ENCODE results near the gene AVP. TPM values are rescaled to one million over a fixed set of nuclear protein-coding genes. Genes with fewer than 3 reads are reported as not detected.
A peak's percentile ranks its signal among the peaks of the same experiment; 100 is the strongest.

The AVP gene
- total RNA-seq, 1 donor: not detected

GRCh38 chr20:3090565-3090964 is 6.0 kb upstream of the AVP start:
- TF ChIP-seq CTCF (IDR thresholded peaks at IDR 0.05; ENCODE audit: insufficient read depth, low read depth, low read length): no peak
- DNase-seq (ENCODE audit: low read depth): no peak

DNA sequence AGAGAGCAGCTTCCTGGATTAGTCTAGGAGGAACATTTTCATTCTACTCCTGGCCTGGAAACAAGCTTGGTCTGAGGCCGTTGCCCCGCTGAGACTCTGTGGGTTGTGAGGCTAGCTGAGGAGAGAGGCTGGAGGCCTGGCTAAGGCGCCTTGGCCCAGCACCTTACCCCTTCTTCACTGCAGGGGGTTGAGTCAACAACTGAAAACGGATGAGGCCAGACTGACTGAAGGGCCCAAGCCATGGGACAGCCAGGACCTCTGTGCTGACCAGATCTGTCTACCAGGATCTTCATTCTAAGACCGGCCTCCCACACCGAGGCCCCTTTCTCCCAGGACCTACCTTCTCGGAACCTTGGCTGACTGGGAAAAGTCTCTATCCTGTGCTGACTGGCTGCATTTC is 3.5 kb upstream of the AVP start:
- no peak for TF ChIP-seq CTCF (IDR thresholded peaks at IDR 0.05; ENCODE audit: insufficient read depth, low read depth, low read length)
- no peak overlapping the region for H3K4me3 ChIP-seq (ENCODE audit: low read depth, low read length)
- no peak for DNase-seq (ENCODE audit: low read depth)

More at GRCh38 chr20:3090565-3090964, 6.0 kb upstream of the AVP start:
- no peak overlapping the region for H3K4me3 ChIP-seq (ENCODE audit: low read depth, low read length)

DNA sequence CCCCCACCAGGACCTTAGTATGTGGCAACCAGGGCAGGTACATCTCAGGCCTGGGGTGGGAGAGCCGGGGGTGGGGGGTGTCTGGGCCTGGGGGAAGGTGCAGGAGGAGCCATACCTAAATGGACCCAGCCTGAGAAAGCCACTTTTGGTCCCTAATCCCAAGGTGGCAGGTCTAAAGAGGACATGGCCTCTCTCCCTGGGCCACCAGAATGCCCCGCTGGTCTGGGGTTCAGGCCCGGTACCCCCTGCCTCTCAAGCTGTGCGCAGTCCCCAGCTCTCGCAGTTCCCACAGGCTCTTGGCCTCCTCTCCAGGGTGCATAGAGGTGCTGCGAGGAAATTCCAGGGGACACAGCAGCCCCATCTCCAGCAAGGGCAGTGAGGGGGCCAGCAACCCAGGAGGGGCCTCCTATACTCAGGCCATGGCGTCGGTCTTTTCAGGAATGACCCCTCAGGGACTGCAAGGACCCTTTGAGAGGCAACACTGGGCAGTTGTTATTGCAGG is 1.1 kb upstream of the AVP start:
- H3K4me3 ChIP-seq (ENCODE audit: low read depth, low read length): no peak overlapping the region
- TF ChIP-seq CTCF (IDR thresholded peaks at IDR 0.05; ENCODE audit: insufficient read depth, low read depth, low read length): no peak
- no peak for DNase-seq (ENCODE audit: low read depth)

DNA sequence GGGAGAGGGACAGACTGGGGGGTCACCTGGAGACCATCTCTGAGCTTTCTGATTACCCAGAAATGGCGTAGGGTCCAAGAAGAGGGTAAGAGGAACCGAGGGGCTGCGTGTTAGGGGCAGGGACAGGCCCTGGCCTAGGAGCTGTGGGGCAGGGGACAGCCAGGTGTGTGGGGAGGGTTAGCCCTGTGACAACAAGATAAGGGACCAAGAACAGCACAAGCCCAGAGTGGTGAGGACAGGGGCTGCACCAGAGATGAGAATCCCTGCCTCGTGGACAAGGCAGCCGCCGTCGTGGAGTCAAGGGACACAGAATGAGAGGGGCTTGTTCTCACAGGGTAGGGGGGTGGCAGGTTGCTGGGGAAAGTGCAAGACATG is 449 bp upstream of the AVP start:
- DNase-seq (ENCODE audit: low read depth): no peak
- no peak for TF ChIP-seq CTCF (IDR thresholded peaks at IDR 0.05; ENCODE audit: insufficient read depth, low read depth, low read length)
- no peak overlapping the region for H3K4me3 ChIP-seq (ENCODE audit: low read depth, low read length)

DNA sequence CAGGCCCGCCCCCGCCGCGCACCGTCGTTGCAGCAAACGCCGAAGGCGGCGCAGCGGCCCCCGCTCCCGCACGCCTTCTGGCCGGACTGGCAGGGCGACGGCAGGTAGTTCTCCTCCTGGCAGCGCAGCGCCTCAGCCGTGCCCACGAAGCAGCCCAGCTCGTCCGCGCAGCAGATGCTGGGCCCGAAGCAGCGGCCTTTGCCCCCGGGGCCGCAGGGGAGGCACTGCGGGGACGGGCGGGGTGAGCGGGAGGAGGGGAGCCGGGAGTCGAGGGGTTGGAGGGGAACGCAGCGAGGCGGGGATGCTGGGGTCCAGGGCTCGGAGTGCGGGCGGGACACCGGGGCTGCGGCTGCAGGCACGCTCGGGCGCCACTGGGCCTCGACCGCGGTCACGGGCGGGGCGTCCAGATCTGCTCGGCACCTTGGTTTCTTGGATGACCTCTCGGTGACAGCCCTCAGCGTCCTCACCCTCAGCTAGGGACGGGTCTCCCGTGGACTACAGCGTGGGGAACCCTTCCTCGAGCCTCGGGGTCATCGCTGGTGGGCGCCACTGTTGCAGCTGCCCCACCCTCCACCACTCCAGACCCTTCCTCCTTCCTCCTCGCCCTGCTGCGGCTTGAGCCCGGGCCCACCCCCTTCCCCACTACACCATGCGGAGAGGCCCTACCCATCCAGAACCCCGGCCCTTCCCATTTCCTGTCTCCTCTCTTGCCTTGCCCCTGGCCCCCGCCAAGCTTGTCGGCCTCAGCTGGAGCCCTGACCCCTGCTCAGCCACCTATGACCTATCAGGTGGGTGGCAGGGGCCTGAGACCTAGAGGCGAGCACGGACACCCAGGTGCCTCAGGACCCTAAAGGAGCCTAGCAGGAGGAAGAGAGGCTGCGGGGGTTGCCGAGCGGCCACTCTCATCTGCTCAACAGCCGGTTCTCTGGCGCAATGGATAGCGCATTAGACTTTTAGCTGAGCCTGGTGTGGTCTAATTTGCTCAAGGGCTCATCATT is 1.3 kb downstream of the AVP start:
- no peak overlapping the region for H3K4me3 ChIP-seq (ENCODE audit: low read depth, low read length)
- no peak for DNase-seq (ENCODE audit: low read depth)
- no peak for TF ChIP-seq CTCF (IDR thresholded peaks at IDR 0.05; ENCODE audit: insufficient read depth, low read depth, low read length)

DNA sequence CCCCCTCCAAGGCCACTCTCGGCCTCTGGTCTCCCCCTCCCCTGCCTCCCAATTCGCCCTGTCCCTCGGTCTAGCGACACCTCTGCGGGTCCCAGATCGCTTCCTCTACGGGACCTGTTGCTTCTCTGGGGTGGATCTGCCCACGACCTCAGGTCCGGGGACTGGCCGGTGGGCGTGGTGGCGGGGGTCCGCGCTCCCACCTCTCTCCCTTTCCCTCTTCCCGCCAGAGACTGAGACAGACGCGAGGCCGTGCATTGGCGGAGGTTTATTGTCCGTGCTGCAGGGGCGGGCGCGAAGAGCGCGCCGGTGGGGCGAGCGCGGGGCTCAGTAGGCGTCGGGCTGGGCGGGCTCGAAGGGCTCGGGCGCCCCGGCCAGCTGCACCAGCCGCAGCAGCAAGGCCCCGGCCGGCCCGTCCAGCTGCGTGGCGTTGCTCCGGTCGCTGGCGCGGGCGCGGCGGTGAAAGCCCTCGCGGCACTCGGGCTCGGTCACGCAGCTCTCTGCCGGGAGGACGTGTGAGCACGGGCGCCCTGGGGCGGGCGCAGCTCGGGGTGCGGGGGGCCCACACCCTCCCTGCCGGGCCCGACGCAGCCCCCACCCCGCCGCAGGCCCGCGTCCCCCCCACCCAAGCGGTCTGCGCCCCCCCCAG is 2.1 kb downstream of the AVP start:
- H3K4me3 ChIP-seq (ENCODE audit: low read depth, low read length): no peak overlapping the region
- DNase-seq (ENCODE audit: low read depth): peak; percentile 12
- TF ChIP-seq CTCF (IDR thresholded peaks at IDR 0.05; ENCODE audit: insufficient read depth, low read depth, low read length): no peak
